HEK293T (cell line): ENCODE measurements around the gene BCR.

Experiments
- CTCF ChIA-PET: fragments of 350-600 bp; formaldehyde crosslinking; extraction: SDS; loops from one replicate; lab custom pipeline; 2021; ENCODE audit warnings: antibody characterized with exemption, inconsistent platforms; lab: Yijun Ruan, JAX
- POLR2A ChIA-PET: fragments of 350-600 bp; formaldehyde crosslinking; extraction: SDS; loops from one replicate; lab custom pipeline; 2020; ENCODE audit warnings: antibody characterized with exemption, inconsistent platforms; lab: Yijun Ruan, JAX
- DNase-seq: peaks from one replicate; pipeline ENCODE4 v3.0.0; 2012; ENCODE audit warnings: mixed read lengths; ENCODE audit errors: extremely low spot score
- ARNT ChIP-seq: fragments of 450-650 bp; IDR thresholded peaks from 2 replicates; pipeline ENCODE4 v1.6.1; 2017; ENCODE audit warnings: mild to moderate bottlenecking
- BHLHE40 ChIP-seq: fragments of 450-650 bp; IDR thresholded peaks from 2 replicates; pipeline ENCODE4 v1.6.1; 2016; ENCODE audit warnings: mild to moderate bottlenecking, moderate library complexity, borderline replicate concordance
- CTBP1 ChIP-seq: fragments of 450-650 bp; IDR thresholded peaks from 2 replicates; pipeline ENCODE4 v1.6.1; 2016; ENCODE audit warnings: borderline replicate concordance
- ELF4 ChIP-seq: fragments of 450-650 bp; IDR thresholded peaks from 2 replicates; pipeline ENCODE4 v1.6.1; 2017; ENCODE audit warnings: antibody characterized with exemption
- FOXA1 ChIP-seq: fragments of 450-650 bp; IDR thresholded peaks from 2 replicates; pipeline ENCODE4 v1.6.1; 2016; ENCODE audit warnings: mild to moderate bottlenecking
- FOXK2 ChIP-seq: fragments of 450-650 bp; IDR thresholded peaks from 2 replicates; pipeline ENCODE4 v1.6.1; 2016; ENCODE audit warnings: mild to moderate bottlenecking
- FOXM1 ChIP-seq: fragments of 450-650 bp; IDR thresholded peaks from 2 replicates; pipeline ENCODE4 v1.6.1; 2017; ENCODE audit warnings: mild to moderate bottlenecking, borderline replicate concordance
- HDGF ChIP-seq: fragments of 450-650 bp; IDR thresholded peaks from 2 replicates; pipeline ENCODE4 v1.6.1; 2017; ENCODE audit warnings: antibody characterized with exemption, borderline replicate concordance
- L3MBTL2 ChIP-seq: fragments of 450-650 bp; conservative IDR thresholded peaks from 2 replicates; pipeline ENCODE4 v1.6.1; 2016; ENCODE audit warnings: mild to moderate bottlenecking
- LEF1 ChIP-seq: fragments of 450-650 bp; IDR thresholded peaks from 2 replicates; pipeline ENCODE4 v1.6.1; 2017; ENCODE audit warnings: mild to moderate bottlenecking, borderline replicate concordance
- NFRKB ChIP-seq: fragments of 450-650 bp; IDR thresholded peaks from 2 replicates; pipeline ENCODE4 v1.6.1; 2016; ENCODE audit warnings: mild to moderate bottlenecking, moderate library complexity
- SP1 ChIP-seq: fragments of 450-650 bp; IDR thresholded peaks from 2 replicates; pipeline ENCODE4 v1.6.1; 2017
- SUZ12 ChIP-seq: fragments of 450-650 bp; IDR thresholded peaks from 2 replicates; pipeline ENCODE4 v1.6.1; 2016; ENCODE audit warnings: mild to moderate bottlenecking
- TARDBP ChIP-seq: fragments of 450-650 bp; IDR thresholded peaks from 2 replicates; pipeline ENCODE4 v1.6.1; 2016
- ZNF384 ChIP-seq: fragments of 450-650 bp; IDR thresholded peaks from 2 replicates; pipeline ENCODE4 v1.6.1; 2016
- TF ChIP-seq, protein P1 (sequence below): fragments of 450-650 bp; IDR thresholded peaks from 2 replicates; pipeline ENCODE4 v1.6.1; 2016

The BCR gene

DNA sequence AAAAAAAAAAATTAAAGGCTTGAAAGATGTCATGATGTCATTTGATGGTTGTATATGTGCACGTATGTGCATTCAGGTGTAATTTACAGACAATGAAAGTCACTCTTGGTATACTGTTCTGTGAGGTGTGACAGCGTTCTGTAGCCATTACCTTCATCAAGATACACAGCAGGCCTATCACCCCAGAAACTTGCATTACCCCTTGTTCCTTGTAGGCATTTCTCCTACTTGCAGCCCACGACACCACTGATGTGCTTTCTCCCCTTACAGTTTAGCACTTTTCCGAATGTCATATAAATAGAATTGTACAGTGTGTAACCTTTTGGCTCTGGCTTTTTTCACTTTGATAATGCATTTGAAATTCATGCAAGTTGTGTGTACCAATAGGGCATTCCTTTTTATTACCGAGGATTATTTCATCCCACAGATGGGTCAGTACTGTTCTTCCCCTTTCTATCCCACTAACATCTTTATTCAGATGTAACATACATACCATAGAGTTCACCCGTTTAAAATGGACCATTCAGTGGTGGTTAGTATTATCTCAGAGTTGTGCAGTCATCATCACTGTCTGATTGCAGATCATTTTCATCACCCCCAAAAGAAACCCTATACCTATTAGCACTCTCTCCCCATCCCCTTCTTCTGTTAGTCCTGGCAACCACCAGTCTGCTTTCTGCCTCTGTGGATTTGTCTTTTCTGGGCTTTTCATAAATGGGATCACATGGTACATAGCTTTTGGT is 30.3 kb downstream of the BCR start:
- POLR2A ChIA-PET: no interaction called here

DNA sequence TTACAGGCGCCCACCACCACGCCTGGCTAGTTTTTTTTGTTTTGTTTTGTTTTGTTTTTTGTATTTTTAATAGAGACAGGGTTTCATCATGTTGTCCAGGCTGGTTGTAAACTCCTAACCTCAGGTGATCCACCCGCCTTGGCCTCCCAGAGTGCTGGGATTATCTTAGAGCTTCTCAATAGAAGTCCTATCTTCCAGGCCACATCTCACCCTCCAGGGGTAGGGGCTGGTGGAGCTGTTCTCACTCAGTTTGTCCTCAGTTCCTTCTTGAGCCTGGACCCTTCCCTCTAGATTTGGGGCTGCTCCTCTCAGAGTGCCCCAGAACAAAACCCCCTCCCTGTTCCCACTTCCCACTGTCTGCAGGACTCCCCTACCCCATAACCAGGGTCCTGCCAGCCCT is 31.3 kb downstream of the BCR start:
- ChIA-PET CTCF (interaction anchor here (0.6 kb wide), 1 partner anchor 1074 kb away, joined by 4 read pairs; no protein-coding TSS in a partner anchor), POLR2A (no interaction called here)
- DNase-seq: no peak
- TF ChIP-seq L3MBTL2 (no peak), BHLHE40 (no peak), TARDBP (no peak), FOXM1 (no peak), NFRKB (no peak), LEF1 (no peak), ARNT (no peak), FOXK2 (no peak), HDGF (no peak), SP1 (no peak), ELF4 (no peak), SUZ12 (no peak), ZNF384 (no peak), CTBP1 (no peak)
- TF ChIP-seq, protein P1, sequence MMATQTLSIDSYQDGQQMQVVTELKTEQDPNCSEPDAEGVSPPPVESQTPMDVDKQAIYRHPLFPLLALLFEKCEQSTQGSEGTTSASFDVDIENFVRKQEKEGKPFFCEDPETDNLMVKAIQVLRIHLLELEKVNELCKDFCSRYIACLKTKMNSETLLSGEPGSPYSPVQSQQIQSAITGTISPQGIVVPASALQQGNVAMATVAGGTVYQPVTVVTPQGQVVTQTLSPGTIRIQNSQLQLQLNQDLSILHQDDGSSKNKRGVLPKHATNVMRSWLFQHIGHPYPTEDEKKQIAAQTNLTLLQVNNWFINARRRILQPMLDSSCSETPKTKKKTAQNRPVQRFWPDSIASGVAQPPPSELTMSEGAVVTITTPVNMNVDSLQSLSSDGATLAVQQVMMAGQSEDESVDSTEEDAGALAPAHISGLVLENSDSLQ: no peak

More for the DNA sequence above, 30.3 kb downstream of the BCR start:
- no peak for DNase-seq
- CTCF ChIA-PET: no interaction called here
- no peak for TF ChIP-seq FOXM1
- TF ChIP-seq ELF4: no peak
- TF ChIP-seq SUZ12: no peak
- TF ChIP-seq NFRKB: no peak
- TF ChIP-seq BHLHE40: no peak
- no peak for TF ChIP-seq ZNF384
- TF ChIP-seq CTBP1: no peak
- TF ChIP-seq TARDBP: no peak
- no peak for TF ChIP-seq L3MBTL2
- TF ChIP-seq LEF1: no peak
- no peak for TF ChIP-seq HDGF
- no peak for TF ChIP-seq SP1
- TF ChIP-seq, protein P1: no peak
- no peak for TF ChIP-seq FOXA1
- TF ChIP-seq FOXK2: no peak
- TF ChIP-seq ARNT: no peak

DNA sequence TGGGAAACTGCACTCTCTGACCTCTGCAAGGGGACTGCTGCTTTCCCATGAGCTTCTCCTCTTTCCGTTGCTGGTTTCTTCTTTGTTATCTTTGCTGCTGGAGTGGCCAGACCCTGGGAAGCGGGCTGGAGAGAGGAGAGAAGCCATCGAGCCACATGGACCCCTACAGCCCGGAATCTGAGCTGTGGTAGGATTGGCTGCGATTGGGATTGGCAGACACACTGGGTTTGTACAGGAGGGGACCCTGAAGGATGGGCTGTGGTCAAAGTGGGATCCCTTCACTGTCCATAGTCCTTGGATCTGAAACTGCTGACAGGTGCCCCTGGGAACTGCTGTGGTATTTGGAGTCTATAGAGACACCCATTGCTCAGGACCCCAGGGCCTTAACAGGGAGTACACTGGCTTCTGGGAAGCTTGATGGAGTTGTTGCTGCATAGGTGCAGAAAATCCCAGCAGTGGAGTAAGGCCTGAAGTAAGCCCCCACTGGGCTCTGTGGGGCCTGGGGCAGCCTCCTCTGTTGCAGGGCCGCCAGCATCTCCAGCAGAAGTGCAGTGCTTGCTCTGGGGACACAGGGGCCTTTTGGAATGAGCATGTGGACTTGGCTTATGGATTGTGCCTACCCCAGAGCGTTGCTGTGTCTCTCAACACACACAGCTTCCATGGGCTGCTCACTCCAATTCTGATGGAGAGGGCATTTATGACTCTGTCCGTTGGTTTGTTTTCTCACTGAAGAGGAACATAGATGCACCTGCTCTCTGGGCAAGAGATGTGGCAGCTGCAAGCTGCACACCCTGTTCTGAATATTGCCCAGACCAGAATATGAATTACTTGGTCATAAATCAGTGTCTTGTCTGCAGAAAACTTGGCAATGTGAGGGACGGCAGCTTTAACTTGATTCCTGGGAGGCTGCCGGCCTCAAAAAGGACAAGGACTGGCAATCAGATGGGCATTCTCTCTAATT is 32.0 kb downstream of the BCR start:
- ChIA-PET POLR2A (no interaction called here), CTCF (interaction anchor here (0.6 kb wide), 1 partner anchor 1073 kb away, joined by 4 read pairs; no protein-coding TSS in a partner anchor)
- TF ChIP-seq ARNT (no peak), NFRKB (no peak), FOXA1 (no peak), CTBP1 (no peak), FOXM1 (no peak), BHLHE40 (no peak), ELF4 (no peak), L3MBTL2 (no peak), TARDBP (no peak), LEF1 (no peak)
- no peak for DNase-seq

- ChIA-PET CTCF (no interaction called here), POLR2A (no interaction called here)
- no peak for DNase-seq
- TF ChIP-seq ZNF384 (no peak), HDGF (no peak), FOXM1 (no peak), L3MBTL2 (no peak), ELF4 (no peak)
These were observed 32.8 kb downstream of the BCR start for GRCh38 chr22:23213022-23213555.

DNA sequence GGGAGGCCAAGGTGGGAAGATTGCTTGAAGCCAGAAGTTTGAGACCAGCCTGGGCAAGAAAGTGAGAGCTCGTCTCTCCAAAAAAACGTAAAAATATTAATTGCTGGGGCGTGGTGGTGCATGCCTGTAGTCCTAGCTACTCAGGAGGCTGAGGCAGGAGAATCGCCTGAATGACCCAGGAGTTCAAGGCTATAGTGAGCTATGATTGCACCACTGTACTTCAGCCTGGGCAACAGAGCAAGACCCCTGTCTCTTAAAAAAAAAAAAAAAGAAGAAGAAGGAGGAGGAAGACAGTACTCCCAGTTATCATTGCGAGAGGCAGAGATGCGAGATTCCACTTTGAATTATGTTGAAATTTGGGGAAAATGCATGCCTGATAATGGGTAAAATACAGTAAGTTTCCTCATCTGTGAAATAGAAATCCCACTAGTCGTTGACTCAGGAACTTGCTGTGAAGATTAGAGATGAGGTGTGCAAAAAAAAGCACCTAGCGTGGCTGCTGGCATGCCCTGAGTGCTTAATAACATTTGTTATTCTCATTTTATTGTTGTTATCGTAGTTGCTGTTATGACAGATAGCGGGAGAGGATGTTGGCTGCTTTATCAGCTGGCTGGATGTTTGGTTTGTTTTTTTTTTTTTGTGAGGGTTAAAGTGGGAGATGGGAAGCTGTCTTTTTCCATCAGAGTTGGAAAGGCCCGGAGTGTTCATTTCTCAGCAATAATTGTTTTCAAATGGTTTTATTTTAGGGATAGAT is 33.4 kb downstream of the BCR start:
- no peak for TF ChIP-seq NFRKB
- no peak for TF ChIP-seq L3MBTL2
- TF ChIP-seq FOXM1: no peak
- TF ChIP-seq LEF1: no peak
- TF ChIP-seq SUZ12: no peak
- TF ChIP-seq HDGF: no peak
- TF ChIP-seq ELF4: no peak
- no peak for TF ChIP-seq ZNF384
- TF ChIP-seq ARNT: no peak
- no peak for TF ChIP-seq FOXA1
- ChIA-PET CTCF (no interaction called here), POLR2A (no interaction called here)
- DNase-seq: no peak

DNA sequence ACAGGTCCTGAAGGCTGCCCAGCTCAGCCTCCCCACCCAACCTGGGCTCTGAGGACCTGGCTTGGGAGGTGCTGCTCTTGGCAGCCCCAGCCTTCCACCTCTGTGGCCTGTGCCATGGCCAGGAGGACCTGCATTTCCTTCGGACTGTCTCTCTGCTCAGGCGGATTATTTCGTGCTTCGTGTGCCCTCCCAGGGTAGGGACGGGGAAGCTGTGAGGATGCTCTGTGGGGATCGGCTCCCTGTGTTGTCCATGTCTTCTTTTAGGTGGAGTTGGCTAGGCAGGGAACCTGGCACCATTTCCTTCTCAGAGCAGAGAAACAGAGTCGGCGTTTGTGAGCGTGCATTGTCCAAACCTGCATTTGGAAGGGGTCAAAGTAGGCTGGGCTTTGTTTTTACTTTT is 34.1 kb downstream of the BCR start:
- ChIA-PET CTCF (no interaction called here), POLR2A (no interaction called here)
- TF ChIP-seq ELF4 (no peak), BHLHE40 (no peak), SP1 (no peak), HDGF (no peak), NFRKB (no peak), TARDBP (no peak), LEF1 (no peak), FOXM1 (no peak), FOXA1 (no peak), FOXK2 (no peak), L3MBTL2 (no peak), SUZ12 (no peak), ARNT (no peak)
- TF ChIP-seq, protein P1: no peak
- DNase-seq: no peak
